Measurements from ENCODE around the gene HMG20B.
"Not testable (repeated sequence)": the region's sequence is repeated elsewhere in the genome, so short reads cannot be mapped to it uniquely, and the experiment has no call there.

DNA sequence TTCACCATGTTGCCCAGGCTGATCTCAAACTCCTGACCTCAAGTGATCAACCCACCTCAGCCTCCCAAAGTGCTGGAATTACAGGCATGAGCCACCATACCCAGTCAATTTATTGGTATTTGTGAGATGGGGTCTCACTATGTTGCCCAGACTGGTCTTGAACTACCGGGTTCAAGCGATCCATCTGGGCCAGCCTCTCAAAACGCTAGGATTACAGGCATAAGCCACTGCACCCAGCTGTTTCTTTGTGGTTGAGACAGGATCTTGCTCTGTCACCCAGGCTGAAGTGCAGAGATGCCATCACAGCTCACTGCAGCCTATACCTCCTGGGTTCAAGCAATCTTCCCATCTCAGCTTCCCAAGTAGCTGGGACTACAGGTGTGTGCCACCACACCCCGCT is 9.0 kb downstream of the HMG20B start:
- TF ChIP-seq POLR2A (IDR thresholded peaks at IDR 0.05) = not testable (repeated sequence)
- TF ChIP-seq, protein P1, sequence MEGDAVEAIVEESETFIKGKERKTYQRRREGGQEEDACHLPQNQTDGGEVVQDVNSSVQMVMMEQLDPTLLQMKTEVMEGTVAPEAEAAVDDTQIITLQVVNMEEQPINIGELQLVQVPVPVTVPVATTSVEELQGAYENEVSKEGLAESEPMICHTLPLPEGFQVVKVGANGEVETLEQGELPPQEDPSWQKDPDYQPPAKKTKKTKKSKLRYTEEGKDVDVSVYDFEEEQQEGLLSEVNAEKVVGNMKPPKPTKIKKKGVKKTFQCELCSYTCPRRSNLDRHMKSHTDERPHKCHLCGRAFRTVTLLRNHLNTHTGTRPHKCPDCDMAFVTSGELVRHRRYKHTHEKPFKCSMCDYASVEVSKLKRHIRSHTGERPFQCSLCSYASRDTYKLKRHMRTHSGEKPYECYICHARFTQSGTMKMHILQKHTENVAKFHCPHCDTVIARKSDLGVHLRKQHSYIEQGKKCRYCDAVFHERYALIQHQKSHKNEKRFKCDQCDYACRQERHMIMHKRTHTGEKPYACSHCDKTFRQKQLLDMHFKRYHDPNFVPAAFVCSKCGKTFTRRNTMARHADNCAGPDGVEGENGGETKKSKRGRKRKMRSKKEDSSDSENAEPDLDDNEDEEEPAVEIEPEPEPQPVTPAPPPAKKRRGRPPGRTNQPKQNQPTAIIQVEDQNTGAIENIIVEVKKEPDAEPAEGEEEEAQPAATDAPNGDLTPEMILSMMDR (IDR thresholded peaks at IDR 0.05) = not testable (repeated sequence)

Data from stomach (tissue), 4 donors.